Kidney epithelial cell (primary cell): Measurements from ENCODE around the gene FEM1A. TPM values are rescaled to one million over a fixed set of nuclear protein-coding genes. Genes with fewer than 3 reads are reported as not detected.
A peak's percentile ranks its signal among the peaks of the same experiment; 100 is the strongest.

Source experiments
- DNase-seq: peaks from one replicate; pipeline ENCODE4 v3.0.0-alpha.2; 2010; ENCODE audit warnings: low read depth
- H3K27me3 ChIP-seq: 2 replicates; pipeline ENCODE4 v1.6.0; 2011; ENCODE audit warnings: low read length; ENCODE audit not compliant: control insufficient read depth, insufficient read depth
- H3K36me3 ChIP-seq: 2 replicates; pipeline ENCODE4 v1.5.1; 2011; ENCODE audit warnings: low read length; ENCODE audit not compliant: control insufficient read depth, insufficient read depth
- H3K4me3 ChIP-seq: 2 replicates; pipeline ENCODE4 v1.5.1; 2011; ENCODE audit warnings: low read depth, mild to moderate bottlenecking, control low read depth, low read length
- CTCF ChIP-seq: IDR thresholded peaks from 2 replicates; pipeline ENCODE4 v1.5.1; 2011; ENCODE audit warnings: mild to moderate bottlenecking, moderate library complexity, low read length, control low read depth, inconsistent platforms; ENCODE audit not compliant: insufficient read depth, poor library complexity, severe bottlenecking
- total RNA-seq: library from RNA; depleted of rRNA; stranded (reverse); fragments of >200 nt; gene quantifications from 2 replicates; pipeline ENCODE4 v1.2.3, GENCODE V29; 2015

The FEM1A gene
- total RNA-seq, 1 donor from 2014 or later, result 21.0 TPM

- TF ChIP-seq CTCF, result no peak
- H3K4me3 ChIP-seq, result no peak overlapping the region
- no peak for DNase-seq
- no peaks in the 10 kb centered on the region for H3K36me3 ChIP-seq
- no peaks in the 10 kb centered on the region for H3K27me3 ChIP-seq
Measured at GRCh38 chr19:4806384-4806783, 14.8 kb downstream of the FEM1A start.

DNA sequence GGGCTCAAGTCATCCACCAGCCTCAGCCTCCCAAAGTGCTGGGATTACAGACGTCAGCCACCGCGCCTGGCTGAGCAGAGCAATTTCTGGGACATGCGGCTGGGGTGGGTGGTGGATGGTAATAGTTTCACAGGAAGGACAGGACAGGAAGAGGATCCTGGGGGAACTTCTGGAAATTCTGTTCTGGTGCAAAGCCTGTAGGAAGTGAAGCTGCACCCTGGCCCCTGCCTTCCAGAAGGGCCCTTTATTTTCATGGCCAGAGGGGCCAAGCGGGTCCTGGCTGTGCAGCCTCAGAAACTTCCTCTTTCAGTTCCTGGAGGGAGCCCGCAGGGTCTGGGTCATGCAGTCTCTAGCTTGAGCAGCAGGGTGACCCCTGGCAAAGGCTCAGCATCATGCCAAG is 15.7 kb downstream of the FEM1A start:
- no peak for DNase-seq
- no peak for TF ChIP-seq CTCF
- H3K27me3 ChIP-seq, result no peaks in the 10 kb centered on the region
- no peaks in the 10 kb centered on the region for H3K36me3 ChIP-seq
- H3K4me3 ChIP-seq, result no peak overlapping the region

DNA sequence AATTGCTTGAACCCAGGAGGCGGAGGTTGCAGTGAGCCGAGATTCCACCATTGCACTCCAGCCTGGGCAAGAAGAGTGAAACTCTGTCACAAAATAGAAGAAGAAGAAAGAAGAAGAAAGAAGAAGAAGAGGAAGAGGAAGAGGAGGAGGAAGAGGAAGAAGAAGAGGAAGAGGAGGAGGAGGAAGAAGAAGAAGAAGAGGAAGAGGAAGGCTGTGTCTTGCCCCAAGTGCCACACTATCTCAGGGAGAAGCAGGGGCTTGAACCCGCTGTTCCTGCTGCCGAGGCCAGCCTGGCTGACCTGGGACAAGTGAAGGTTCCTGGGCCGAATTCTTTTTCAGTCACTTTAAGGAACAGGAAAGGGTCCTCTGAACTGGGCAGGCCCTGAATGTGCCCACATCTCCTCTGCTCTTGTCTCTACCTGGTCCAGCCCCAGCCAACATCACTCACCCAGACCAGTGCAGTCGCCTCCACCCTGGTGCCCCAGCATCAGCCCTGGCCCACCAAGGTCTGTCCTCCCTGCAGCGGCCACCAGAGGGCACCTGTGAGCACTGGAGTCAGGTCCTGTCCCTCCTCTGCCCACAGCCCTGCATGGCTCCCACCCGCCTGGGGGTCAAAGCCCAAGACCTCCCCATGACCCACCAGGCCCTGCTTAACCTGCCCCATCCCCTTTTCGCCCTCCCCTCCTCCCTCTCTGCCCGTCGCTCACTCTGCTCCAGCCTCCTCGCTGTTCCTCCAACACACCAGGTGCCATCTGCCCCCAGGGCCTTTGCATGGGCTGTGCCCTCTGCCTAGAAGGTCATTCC is 20.0 kb downstream of the FEM1A start:
- Histone ChIP-seq H3K36me3 (peaks cover 1% of the 10 kb centered on the region), H3K27me3 (no peaks in the 10 kb centered on the region), H3K4me3 (no peak overlapping the region)
- no peak for DNase-seq
- peak; percentile 79 for TF ChIP-seq CTCF

DNA sequence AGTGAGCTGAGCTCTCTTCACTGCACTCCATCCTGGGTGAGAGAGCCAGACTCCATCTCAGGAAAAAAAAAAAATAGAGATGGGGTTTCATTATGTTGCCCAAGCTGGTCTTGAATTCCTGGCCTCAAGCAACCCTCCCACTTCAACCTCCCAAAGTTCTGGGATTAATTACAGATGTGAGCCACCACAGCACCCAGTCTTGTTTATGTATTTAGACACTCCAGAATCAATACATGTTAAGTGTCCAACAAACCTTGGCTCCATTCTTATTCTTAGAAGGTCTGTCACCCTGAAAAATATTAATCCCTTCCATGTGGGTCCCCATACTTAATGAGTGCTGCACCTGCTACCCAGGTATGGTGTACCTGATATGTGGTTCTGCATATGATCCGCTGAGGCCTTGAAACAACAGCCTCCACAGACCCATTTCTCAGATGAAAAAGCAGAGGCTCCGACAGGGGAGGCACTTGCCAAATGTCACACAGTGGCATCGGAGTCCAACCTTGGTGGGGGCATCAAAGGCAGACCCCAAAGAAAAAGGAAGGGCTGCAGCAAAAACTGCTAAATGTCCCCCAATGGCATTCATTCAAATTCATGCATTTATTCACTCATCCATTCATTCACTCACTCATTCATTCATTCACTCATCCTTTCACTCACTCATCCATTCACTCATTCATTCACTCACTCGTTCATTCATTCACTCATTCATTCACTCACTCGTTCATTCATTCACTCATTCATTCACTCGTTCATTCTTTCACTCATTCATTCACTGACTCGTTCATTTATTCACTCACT is 23.3 kb downstream of the FEM1A start:
- Histone ChIP-seq H3K36me3 (peaks cover 2% of the 10 kb centered on the region), H3K27me3 (no peaks in the 10 kb centered on the region), H3K4me3 (no peak overlapping the region)
- no peak for TF ChIP-seq CTCF
- no peak for DNase-seq

GRCh38 chr19:4815426-4816201 is 24.1 kb downstream of the FEM1A start:
- no peak for TF ChIP-seq CTCF
- peaks cover 2% of the 10 kb centered on the region for H3K36me3 ChIP-seq
- no peak overlapping the region for H3K4me3 ChIP-seq
- no peaks in the 10 kb centered on the region for H3K27me3 ChIP-seq
- DNase-seq, result peak; percentile 65
